Measurements from ENCODE around the gene EGFL7. TPM values are rescaled to one million over a fixed set of nuclear protein-coding genes. Genes with fewer than 3 reads are reported as not detected.
A peak's percentile ranks its signal among the peaks of the same experiment; 100 is the strongest.

EGFL7 gene
- total and polyA plus RNA-seq, 2 of the 8 experiments (the other 6 are each of a cell fraction or from before 2014, with no cell fraction given), result 37.8 to 53.4 TPM

DNA sequence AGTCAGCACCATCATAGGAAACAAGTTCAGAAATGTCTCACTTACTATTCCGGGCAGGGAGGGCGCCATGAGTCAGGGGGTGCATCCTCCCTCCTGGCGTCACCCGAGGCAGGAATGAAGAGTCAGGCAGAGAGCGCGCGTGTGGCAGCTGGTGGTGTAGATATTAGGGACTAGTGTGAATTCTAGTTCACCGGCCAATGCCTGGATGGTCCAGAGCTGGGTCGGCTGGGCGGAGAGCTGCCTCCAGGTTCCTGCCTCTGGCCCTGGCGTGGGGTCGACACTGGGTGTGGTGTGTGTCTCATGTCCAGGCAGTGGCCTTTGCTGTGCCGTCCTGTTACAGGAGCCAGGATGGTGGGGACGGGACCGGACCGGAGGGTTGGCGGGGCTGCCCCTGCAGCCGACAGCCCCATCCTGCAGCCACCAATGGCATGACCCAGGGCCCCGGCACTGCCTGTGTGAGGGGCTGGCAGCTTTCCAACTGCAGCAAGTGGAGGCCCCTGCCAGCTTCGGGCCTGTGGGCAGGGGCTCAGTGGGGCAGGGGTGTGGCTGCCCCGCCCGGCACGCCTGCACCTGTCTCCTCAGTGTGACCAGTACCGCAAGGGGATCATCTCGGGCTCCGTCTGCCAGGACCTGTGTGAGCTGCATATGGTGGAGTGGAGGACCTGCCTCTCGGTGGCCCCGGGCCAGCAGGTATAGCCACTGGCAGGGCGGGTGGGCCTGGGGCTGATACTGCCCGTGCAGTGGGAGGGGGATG is 58.8 kb downstream of the EGFL7 start:
- no peak overlapping the region for H3K4me2 ChIP-seq (ENCODE audit: insufficient read depth in 1 of 2, low read depth in 2 of 2, low read length in 2 of 2)
- H3K56ac ChIP-seq (replicated peaks; ENCODE audit: insufficient read length, low read depth, low read length), result no peak overlapping the region
- peaks cover 18 to 44% (median 31%) of the 10 kb centered on the region in 4 experiments for H3K36me3 ChIP-seq (ENCODE audit: control insufficient read depth in 2 of 4, insufficient read depth in 4 of 4, low read length in 3 of 4)
- H3K79me2 ChIP-seq (ENCODE audit: control insufficient read depth in 1 of 2, insufficient read depth in 2 of 2, low read length in 2 of 2), result peaks cover 0 to 12% of the 10 kb centered on the region in 2 experiments; a peak in 2 of 4 replicates
- no peak overlapping the region for H3K4me3 ChIP-seq (ENCODE audit: extremely low read depth in 1 of 4, insufficient read depth in 2 of 4, low read depth in 3 of 4, low read length in 4 of 4)
- DNase-seq (ENCODE audit: low read depth in 1 of 2, low spot score in 2 of 2), result no peak
- 91% methylated on average over 27 of the region's 30 CpGs; no CpG with 5 or more reads in 1 of the 2 experiments for WGBS, 2 experiments (ENCODE audit: extremely low coverage in 1 of 2, insufficient coverage in 1 of 2, insufficient read length in 1 of 2, insufficient replicate concordance in 2 of 2, low coverage in 1 of 2, low lambda C conversion rate in 2 of 2, missing lambda C conversion rate in 1 of 2)
- ChIA-PET POLR2A (ENCODE audit: partially characterized antibody) (interaction anchor here (1.0 to 11.2 kb wide), 6 partner anchors 8 to 387 kb away, joined by 3 to 223 read pairs (median 10); partner anchors contain the start of genes DIPK1B and LCN10), CTCF (ENCODE audit: partially characterized antibody) (interaction anchor here (0.7 to 9.2 kb wide), 8 partner anchors 7 to 314 kb away, joined by 3 to 62 read pairs (median 3); partner anchors contain the start of gene DIPK1B)
- no peaks in the 10 kb centered on the region; the same call in 1 of the 2 replicates for H3K23me2 ChIP-seq (ENCODE audit: low read depth, low read length)
- H3K18ac ChIP-seq (ENCODE audit: extremely low read depth, low read length), result no peak overlapping the region
- H2BK120ac ChIP-seq (replicated peaks; ENCODE audit: low read depth, low read length), result no peak overlapping the region
- no peak overlapping the region for H2AK5ac ChIP-seq (ENCODE audit: low read depth, low read length)
- FAIRE-seq, result no peak
- no peak overlapping the region; a peak in 1 of 7 replicates for H3K9ac ChIP-seq (replicated peaks in 1 of 4; ENCODE audit: extremely low read depth in 1 of 4, low read depth in 3 of 4, low read length in 3 of 4)
- H2BK5ac ChIP-seq (ENCODE audit: low read depth, low read length), result no peak overlapping the region
- peaks cover 22 to 45% of the 10 kb centered on the region in 2 experiments for H4K20me1 ChIP-seq (replicated peaks in 1 of 2; ENCODE audit: control insufficient read depth in 1 of 2, insufficient read depth in 2 of 2, low read length in 2 of 2)
- H3K27ac ChIP-seq (ENCODE audit: low read depth, low read length), result no peak overlapping the region; the same call in 1 of the 2 replicates
- H4K5ac ChIP-seq (ENCODE audit: insufficient read length, low read depth, low read length), result no peak overlapping the region
- H3K4me1 ChIP-seq (replicated peaks in 1 of 4; ENCODE audit: control insufficient read depth in 3 of 4, insufficient read depth in 4 of 4, low read length in 3 of 4), result peaks cover 0 to 19% (median 4%) of the 10 kb centered on the region in 4 experiments; a peak in 5 of 7 replicates
- no peak overlapping the region for H3K14ac ChIP-seq (ENCODE audit: insufficient read length)
- no peaks in the 10 kb centered on the region for H3K9me3 ChIP-seq (ENCODE audit: insufficient read depth in 2 of 2, low read depth in 1 of 2, low read length in 1 of 2)
- TF ChIP-seq BCL11A (IDR thresholded peaks at IDR 0.05; ENCODE audit: low read depth in 2 of 2, low read length in 2 of 2) (no peak), POLR2AphosphoS5 (IDR thresholded peaks at IDR 0.05; ENCODE audit: low read depth, low read length) (0 out of 2 replicates have a peak, but pooled peaks have one; percentile 7)
- no peak overlapping the region for H4K8ac ChIP-seq (ENCODE audit: extremely low read depth, insufficient read depth, low read length)
- no peak overlapping the region for H2BK15ac ChIP-seq (ENCODE audit: low read length)
- no peak overlapping the region for H2AFZ ChIP-seq (ENCODE audit: low read length)
- H3K79me1 ChIP-seq (ENCODE audit: low read depth, low read length), result peaks cover 9% of the 10 kb centered on the region
- H3K27me3 ChIP-seq (replicated peaks in 1 of 4; ENCODE audit: control insufficient read depth in 3 of 4, extremely low read depth in 1 of 4, insufficient read depth in 3 of 4, low read length in 3 of 4), result no peaks in the 10 kb centered on the region
- H2BK12ac ChIP-seq (ENCODE audit: low read depth, low read length), result no peak overlapping the region; the same call in 1 of the 2 replicates
- no peak overlapping the region for H2BK20ac ChIP-seq (ENCODE audit: low read length)
- H3K23ac ChIP-seq (ENCODE audit: insufficient read length), result no peak overlapping the region
- no peak overlapping the region for H4K91ac ChIP-seq (replicated peaks; ENCODE audit: insufficient read length, low read length)
- H3K4ac ChIP-seq (replicated peaks; ENCODE audit: insufficient read length, low read depth, low read length), result peak overlapping the region; percentile 38
